22Rv1 (cell line): Measurements from ENCODE around the gene RBM33.

Source experiments
- H3K27ac ChIP-seq: fragments of 450-650 bp; 2 replicates; pipeline ENCODE4 v1.5.1; 2017
- ZFX ChIP-seq: fragments of 450-650 bp; IDR thresholded peaks from 2 replicates; pipeline ENCODE4 v1.6.1; 2017; ENCODE audit warnings: antibody characterized with exemption, borderline replicate concordance
- TF ChIP-seq, protein P1 (sequence below): fragments of 450-650 bp; IDR thresholded peaks from 2 replicates; pipeline ENCODE4 v1.5.1; 2017; ENCODE audit warnings: mild to moderate bottlenecking

RBM33 gene

DNA sequence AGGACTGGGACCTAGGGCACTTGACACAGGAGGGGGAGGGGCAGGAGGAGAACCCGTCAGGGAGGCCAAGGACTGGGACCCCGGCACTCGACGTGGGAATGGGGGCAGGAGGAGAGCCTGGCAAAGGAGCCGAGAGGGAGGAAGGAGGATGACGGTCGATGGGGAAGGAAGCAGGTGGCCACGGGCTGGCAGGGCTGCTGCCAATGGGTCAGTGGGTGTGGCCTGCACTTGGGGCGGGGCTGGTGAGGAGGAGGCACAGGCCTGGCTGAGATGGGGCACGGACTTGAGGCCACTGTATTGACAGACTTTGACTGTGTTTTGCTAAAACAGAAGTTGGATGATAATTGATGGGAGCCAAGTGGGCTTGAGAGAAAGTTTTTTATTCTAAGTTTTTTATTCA, 68.9 kb downstream of the RBM33 start:
- TF ChIP-seq ZFX: no peak
- TF ChIP-seq, protein P1, sequence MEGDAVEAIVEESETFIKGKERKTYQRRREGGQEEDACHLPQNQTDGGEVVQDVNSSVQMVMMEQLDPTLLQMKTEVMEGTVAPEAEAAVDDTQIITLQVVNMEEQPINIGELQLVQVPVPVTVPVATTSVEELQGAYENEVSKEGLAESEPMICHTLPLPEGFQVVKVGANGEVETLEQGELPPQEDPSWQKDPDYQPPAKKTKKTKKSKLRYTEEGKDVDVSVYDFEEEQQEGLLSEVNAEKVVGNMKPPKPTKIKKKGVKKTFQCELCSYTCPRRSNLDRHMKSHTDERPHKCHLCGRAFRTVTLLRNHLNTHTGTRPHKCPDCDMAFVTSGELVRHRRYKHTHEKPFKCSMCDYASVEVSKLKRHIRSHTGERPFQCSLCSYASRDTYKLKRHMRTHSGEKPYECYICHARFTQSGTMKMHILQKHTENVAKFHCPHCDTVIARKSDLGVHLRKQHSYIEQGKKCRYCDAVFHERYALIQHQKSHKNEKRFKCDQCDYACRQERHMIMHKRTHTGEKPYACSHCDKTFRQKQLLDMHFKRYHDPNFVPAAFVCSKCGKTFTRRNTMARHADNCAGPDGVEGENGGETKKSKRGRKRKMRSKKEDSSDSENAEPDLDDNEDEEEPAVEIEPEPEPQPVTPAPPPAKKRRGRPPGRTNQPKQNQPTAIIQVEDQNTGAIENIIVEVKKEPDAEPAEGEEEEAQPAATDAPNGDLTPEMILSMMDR: no peak
- H3K27ac ChIP-seq: no peak overlapping the region

DNA sequence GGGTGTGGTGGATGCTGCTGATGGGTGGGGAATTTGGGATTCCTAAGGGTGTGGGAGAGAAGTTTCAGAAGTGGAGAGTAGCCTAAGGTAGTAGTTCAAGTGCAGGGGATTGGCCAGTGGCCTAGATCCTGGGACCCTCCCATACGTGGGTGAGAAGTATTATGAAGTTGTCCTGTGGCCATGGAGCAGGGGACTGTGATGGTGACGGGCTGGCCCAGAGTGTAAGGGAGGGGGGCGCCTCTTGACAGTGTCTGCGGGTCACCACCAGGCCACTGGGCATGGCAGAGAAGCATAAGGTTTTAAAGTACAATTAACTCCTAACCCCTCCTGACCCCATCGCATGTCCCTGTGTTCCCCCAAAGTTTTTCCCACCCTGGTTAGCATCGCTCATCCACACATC, 70.2 kb downstream of the RBM33 start:
- H3K27ac ChIP-seq: no peak overlapping the region
- TF ChIP-seq ZFX: no peak
- TF ChIP-seq, protein P1: no peak

DNA sequence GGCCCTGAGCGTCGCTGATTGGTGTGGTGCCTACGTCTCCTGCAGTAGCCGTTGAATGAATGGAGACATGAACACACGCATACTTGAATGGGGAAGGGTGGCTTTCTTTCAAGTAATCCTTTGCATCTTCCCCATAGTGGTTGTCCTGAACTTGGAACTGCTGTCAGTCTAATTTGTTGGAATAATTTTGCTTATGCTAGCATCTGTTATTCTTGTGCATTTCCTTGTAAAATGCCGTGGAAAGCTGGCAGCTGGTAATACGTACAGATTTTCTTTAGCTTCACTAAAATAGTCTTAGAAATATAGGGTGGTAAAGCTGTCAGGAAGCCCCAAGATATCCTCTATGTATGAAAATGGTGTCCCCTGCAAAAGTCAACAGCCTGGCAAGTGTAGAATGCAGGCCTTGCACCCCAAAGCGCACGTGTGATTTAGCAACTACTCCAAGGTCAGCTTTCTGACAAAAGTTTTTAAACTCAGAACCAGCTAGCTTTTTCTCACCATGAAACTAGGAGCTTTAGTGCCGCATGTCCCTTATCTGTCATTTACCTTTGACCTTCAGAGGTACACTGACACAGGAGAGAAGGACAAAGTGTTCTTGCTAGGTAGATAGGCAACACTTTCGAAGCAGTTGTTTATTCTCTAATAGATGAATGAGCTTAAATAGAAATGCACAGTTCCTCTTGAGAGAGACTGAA, 70.8 kb downstream of the RBM33 start:
- TF ChIP-seq, protein P1: no peak
- TF ChIP-seq ZFX: no peak
- H3K27ac ChIP-seq: peak overlapping the region; percentile 9; the same call in 1 of the 2 replicates

DNA sequence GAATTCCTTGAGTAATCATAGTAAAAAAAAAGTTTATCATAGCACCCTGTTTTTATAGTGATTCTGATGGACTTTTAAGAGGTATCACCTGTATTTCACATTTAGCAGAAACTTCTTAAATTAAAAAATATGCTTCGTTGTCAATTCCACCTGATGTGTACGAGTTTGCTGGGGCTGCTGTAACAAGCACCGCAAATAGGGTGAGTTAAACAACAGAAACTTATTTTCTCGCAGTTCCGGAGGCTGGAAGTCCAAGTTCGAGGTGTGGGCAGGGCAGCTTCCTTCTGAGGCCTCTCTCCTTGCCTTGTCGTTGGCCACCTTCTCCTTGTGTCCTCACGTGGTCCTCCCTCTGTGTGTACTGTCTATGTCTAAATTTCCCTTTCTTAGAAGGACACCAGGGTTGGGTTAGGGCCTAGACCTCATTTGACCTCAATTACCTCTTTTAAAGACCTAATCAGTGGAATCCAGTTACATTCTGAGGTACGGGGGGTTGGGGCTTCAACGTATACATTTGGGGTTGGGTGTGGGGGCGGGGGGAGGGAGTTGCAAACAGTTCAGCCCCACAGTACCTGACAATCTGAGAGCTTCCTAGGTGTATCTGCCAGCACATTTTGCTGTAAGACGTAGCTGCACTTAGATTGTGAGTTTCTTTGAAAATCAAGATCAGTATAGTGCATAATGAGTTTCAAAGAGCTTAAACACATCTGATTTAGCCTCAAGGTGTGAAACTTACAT, 72.7 kb downstream of the RBM33 start:
- no peak overlapping the region for H3K27ac ChIP-seq
- TF ChIP-seq, protein P1: no peak

DNA sequence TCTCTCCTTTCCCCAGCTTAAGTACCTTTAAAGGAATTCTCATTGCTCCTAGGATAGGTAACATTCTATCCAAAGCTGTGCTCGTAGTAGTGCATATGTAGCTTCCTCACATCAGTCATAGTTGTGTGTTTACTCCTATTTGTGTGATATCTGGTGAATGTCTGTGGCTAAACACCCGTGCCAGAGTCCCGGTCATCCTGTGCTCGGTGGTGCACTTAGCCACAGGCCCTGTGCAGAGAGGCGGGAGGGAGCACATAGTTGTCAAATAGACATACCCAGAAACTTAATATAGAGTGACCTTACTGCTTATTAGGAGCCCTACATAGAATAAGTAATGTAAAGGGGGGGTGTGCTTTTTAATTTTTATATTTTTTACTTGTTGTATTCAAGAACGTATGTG, 76.6 kb downstream of the RBM33 start:
- TF ChIP-seq ZFX: no peak
- TF ChIP-seq, protein P1: no peak

DNA sequence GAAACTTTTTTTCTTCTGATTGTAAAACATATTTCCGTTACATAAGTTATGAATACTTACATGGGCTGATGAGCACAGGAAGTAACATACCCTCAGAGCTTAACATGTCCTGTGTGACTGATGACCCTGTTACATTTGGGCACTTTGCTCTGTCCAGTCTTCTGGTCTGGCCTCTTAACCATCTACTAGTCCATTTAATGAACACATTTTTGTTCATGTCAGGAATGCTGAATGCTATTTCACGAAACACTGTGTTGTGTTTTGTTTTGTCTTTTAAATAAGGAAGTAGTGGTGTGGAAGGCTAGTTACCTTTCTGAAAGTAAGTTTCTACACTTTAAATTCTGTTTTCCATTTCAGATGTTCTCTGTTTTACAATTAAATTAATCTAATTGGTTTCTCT, 77.7 kb downstream of the RBM33 start:
- TF ChIP-seq, protein P1: no peak
- TF ChIP-seq ZFX: no peak
- H3K27ac ChIP-seq: no peak overlapping the region

More for the DNA sequence above, 76.6 kb downstream of the RBM33 start:
- H3K27ac ChIP-seq: no peak overlapping the region

DNA sequence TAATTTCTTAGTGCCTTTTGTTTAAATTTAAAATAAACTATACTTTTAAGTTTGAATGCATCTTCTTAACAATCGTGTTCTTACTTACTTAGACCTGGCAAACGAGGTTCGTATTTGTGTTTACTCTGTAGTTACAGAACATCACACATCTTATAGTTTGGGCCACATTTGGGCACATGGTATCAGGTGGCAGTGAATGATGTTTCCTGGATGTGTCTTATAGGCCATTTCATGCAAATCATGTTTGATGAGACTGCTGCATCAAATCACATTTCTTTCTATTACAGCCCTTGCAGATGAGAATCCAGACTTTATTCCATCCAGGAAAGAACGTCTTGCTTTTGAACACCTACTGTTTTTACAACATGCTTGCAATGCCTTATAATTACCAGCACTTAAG, 78.5 kb downstream of the RBM33 start:
- H3K27ac ChIP-seq: no peak overlapping the region

More for the DNA sequence above, 78.5 kb downstream of the RBM33 start:
- TF ChIP-seq ZFX: no peak
- TF ChIP-seq, protein P1: no peak
